HG02840 (cell line): ENCODE data around the gene ARHGAP20.

ENCODE experiments used
- ATAC-seq: cut with Tn5 transposase; IDR thresholded peaks from one replicate; pipeline ENCODE4 v1.9.1; 2021; ENCODE audit warnings: mild to moderate bottlenecking, moderate library complexity, moderate number of reproducible peaks; ENCODE audit not compliant: unreplicated experiment, low FRiP score

ARHGAP20 gene

GRCh38 chr11:110711776-110712658 is at the start of gene ARHGAP20:
Gene ARHGAP20 (minus strand): TSS chr11:110712437. CDS start chr11:110712231, 206 bp downstream.
- ATAC-seq: peak; percentile 79

- no peak for ATAC-seq
Measured at GRCh38 chr11:110761991-110762390, 49.8 kb upstream of the ARHGAP20 start.

- ATAC-seq: no peak
Measured at GRCh38 chr11:110761131-110761530, 48.9 kb upstream of the ARHGAP20 start.

- ATAC-seq: no peak
Measured at GRCh38 chr11:110759972-110760381, 47.7 kb upstream of the ARHGAP20 start.

GRCh38 chr11:110757962-110758755 is 45.9 kb upstream of the ARHGAP20 start:
- ATAC-seq: no peak

GRCh38 chr11:110757066-110757465 is 44.8 kb upstream of the ARHGAP20 start:
- ATAC-seq: no peak

GRCh38 chr11:110755941-110756340 is 43.7 kb upstream of the ARHGAP20 start:
- no peak for ATAC-seq

- no peak for ATAC-seq
Measured at GRCh38 chr11:110752890-110753289, 40.7 kb upstream of the ARHGAP20 start.

GRCh38 chr11:110750100-110750499 is 37.9 kb upstream of the ARHGAP20 start:
- no peak for ATAC-seq

- no peak for ATAC-seq
Measured at GRCh38 chr11:110747531-110747930, 35.3 kb upstream of the ARHGAP20 start.

GRCh38 chr11:110738641-110739040 is 26.4 kb upstream of the ARHGAP20 start:
- ATAC-seq: no peak

GRCh38 chr11:110737593-110737992 is 25.4 kb upstream of the ARHGAP20 start:
- no peak for ATAC-seq

GRCh38 chr11:110736171-110736553 is 23.9 kb upstream of the ARHGAP20 start:
- ATAC-seq: no peak

- no peak for ATAC-seq
Measured at GRCh38 chr11:110735455-110736170, 23.4 kb upstream of the ARHGAP20 start.

- ATAC-seq: no peak
Measured at GRCh38 chr11:110734790-110735189, 22.6 kb upstream of the ARHGAP20 start.

- no peak for ATAC-seq
Measured at GRCh38 chr11:110730773-110731172, 18.5 kb upstream of the ARHGAP20 start.

- ATAC-seq: no peak
Measured at GRCh38 chr11:110728883-110729282, 16.6 kb upstream of the ARHGAP20 start.

- no peak for ATAC-seq
Measured at GRCh38 chr11:110728476-110728875, 16.2 kb upstream of the ARHGAP20 start.

- ATAC-seq: no peak
Measured at GRCh38 chr11:110724358-110724757, 12.1 kb upstream of the ARHGAP20 start.

- no peak for ATAC-seq
Measured at GRCh38 chr11:110720431-110721275, 8.4 kb upstream of the ARHGAP20 start.
